Activated naive CD4-positive, alpha-beta T cell treated with anti-CD3 and anti-CD28 coated beads, Interleukin-2, amount 50 U/mL, for 16 hours (primary cell): ENCODE results near the gene KRTAP2-4.
"Not testable (repeated sequence)": the region's sequence is repeated elsewhere in the genome, so short reads cannot be mapped to it uniquely, and the experiment has no call there.

Experiments used
- DNase-seq: peaks from one replicate; pipeline ENCODE4 v3.0.0-alpha.2; 2020

KRTAP2-4 gene, protein sequence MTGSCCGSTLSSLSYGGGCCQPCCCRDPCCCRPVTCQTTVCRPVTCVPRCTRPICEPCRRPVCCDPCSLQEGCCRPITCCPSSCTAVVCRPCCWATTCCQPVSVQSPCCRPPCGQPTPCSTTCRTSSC

DNA sequence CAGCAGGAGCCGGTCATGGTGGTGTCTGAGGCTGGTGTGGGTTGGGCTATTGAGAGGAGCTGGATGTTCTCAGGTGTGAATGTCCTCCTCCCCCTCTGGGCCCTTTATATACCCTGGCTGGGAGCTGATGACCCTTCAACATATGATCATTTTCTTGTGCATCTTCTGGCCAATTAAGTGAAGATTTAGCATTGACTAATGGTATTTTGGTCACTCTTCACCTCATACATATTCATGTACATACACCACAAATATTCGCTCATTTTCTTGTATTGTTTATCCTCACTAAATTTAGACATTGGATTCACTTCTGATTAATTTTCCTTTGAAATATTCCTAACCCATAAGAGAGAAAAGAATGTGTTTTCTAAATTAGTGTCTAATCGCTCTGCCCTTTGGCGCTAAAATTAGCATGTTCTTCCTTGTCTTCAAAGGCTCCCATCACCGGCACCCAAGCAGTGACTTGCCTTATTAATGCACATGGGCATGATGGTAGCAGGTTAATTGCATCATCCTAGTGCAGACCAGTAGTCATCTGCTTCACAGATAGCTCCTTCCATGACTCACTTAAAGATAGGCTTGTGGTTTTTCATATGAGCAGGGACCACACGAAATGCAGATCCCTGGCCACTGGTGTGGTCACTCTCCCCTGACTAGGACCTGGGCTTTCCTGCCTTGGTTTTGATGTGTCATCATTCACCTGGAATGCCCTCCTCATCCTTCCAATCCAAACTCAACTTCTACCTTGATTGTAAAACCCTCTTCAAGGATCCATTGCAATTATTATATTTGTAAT lies at the start of gene KRTAP2-4:
Gene KRTAP2-4, minus strand, starts transcription at position 51 of the 796 bp plus-strand sequence. Its CDS starts 34 bp downstream, at position 17.
- DNase-seq = no peak

DNA sequence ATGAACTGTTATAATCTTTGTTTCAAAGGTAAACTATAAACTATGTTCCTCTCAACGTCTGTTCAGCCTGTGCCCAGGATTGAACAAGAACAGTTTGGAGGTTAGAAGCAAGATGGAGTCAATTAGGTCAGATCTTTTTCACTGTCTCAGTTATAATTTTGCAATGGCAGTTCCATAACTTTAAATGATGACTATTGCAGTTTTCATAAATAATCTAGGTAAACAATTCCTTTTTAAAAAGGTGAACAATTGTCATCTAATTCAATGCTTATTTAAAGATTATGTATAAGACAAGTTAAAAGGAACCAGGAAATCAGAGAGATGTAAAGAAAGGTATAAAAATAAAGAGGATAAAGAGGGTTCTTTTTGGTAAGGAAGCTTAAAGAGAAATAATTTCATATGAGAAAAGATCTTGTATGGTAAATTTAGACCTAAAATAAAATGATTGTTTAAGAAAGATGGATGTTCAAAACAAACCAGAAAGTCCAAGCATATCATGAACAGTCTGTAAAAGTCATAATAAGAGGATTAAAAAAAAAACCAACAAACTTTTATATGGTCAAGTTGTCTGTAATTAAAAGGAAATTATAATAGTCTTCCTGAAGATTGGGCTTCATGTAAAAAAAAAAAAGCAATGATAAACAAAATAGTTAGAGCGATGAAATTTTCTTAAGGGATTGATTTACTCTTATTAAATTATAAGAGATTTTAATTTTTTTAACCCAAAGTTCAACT lies 45.6 kb upstream of the KRTAP2-4 start:
- DNase-seq = no peak

DNA sequence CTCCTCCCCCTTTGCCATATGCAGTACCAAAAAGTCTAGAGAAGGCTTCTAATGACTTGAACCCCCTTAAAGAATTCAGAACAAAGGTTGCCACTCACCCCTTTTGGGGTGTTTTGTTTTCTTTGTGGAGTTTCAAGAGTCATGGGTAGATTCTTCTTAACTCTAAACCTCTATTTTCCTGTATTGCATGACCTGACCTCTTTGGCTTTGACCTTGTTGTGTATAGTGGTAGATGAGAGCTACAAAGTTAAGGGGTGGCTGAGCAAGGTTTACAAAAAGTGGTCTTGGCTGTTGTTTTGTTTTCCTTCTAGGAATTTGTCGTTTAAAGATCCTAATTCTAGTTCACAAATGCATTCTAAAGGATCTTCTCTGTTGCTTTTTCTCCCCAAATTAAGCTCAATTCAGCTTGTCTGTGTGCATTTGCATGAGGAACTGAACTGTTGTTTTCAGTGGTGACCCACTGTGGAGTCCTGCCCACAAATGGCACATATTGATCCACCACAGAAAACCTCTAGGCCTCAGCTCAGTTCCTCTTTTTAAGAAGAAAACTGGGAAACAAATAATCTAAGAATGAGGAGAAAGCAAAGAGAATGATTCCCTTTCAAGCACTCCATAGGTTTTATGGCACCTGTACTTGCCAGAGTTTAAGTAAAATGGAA lies 43.2 kb upstream of the KRTAP2-4 start:
- DNase-seq = not testable (repeated sequence)

DNA sequence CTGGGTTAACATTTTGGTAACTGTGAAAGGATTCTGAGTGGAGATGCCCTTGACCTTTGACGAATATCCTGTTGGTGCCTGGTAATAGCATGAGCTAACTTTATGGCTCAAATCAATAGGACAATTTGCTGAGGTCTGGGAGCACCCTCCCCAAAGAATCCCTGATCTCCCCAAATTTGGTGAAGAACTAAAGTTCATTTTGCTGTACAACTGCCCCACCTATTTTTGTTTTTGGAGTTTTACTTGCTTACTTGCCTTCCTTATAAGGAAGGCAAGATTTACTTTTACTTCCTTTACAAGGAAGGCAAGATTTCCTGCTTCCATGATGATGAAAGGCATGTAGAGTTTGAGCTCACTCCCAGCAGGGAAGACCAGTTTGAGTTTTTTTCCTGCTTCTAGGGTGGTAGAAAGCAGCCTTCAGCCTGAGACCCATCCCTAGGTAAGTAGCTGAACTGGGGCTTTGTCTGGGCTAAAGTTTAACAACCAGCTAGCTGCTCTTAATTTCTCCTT lies 42.3 kb upstream of the KRTAP2-4 start:
- no peak for DNase-seq

DNA sequence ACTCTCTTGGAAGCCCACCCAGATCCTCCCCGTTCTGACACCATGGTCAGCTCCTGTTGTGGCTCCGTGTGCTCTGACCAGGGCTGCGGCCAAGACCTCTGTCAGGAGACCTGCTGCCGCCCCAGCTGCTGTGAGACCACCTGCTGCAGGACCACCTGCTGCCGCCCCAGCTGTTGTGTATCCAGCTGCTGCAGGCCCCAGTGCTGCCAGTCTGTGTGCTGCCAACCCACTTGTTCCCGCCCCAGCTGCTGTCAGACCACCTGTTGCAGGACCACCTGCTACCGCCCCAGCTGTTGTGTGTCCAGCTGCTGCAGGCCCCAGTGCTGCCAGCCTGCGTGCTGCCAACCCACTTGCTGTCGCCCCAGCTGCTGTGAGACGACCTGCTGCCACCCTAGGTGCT lies 39.7 kb upstream of the KRTAP2-4 start, which contains the start of gene KRTAP4-9:
Gene KRTAP4-9, plus strand, starts transcription at position 43 of the 400 bp plus-strand sequence. Its CDS starts 0 bp downstream, at position 43.
- DNase-seq = not testable (repeated sequence)

DNA sequence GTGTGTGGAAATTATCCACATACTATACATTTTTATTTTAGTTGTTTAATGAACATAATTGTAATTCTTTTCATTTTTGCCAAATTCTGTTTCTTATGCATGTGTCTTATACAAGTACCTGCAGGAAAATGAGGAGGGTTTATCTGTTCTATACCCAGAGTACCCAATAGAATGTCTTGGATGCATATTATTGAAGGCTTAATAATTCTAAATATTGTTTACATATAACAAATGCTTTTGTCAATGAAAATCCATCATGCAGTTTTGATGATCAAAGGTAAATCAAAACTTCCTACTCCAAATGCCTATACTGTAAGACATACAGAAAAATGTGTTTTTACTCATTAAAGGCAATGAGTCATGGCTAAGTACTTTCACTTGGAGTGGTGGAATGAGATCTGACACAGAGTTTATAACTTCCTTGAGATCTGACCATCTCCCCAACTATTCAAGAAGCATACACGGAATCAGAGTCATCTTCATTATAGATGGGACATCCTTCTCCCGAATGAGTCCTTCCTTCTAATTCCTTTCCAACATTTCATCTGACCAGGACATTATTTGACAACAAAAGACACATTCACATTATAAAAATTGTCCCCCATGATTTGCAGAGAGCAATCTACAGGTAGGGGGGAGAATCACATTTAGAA lies 38.8 kb upstream of the KRTAP2-4 start:
- DNase-seq = not testable (repeated sequence)

DNA sequence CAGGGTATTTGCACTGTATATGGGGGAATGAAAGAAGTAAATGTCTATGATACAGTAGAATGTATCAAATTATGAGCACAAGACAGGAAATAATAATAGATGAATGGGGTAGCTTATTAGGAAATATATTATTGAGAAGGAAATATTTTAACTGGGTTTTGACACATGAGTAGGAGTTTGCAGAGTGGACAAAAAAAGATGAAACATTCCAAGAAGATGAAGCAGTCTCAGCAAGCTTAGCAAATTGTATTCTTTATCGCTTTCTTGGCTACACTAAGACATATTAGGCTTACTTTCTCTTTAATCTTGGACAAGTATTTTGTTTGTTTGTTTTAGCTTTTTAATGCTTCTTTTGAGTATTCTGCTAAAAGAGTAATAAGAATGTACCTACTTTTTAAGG lies 38.2 kb upstream of the KRTAP2-4 start:
- no peak for DNase-seq

DNA sequence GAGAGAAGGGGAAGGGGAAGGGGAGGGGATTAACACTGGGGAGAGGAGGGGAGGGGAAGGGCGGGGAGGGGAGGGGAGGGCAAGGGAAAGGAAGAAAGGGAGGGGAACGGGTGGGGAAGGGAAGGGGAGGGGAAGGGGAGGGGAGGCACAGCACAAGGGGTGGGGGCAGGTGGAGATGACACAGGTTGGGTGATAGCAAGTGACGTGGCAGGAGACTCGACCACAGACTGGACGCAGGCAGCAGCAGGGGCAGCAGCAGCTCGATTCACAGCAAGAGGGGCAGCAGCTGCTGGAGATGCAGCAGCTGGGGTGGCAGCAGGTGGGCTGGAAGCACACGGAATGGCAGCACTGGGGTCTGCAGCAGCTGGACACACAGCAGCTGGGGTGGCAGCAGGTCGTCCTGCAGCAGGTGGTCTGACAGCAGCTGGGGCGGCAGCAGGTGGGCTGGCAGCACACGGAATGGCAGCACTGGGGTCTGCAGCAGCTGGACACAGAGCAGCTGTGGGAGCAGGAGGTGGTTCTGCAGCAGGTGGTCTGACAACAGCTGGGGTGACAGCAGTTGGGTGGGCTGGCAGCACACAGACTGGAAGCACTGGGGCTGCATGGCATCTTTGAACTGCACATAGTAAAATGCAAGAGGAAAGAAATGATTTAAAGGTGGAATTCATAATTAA lies 36.0 kb upstream of the KRTAP2-4 start, which contains the start of gene KRTAP4-16:
Gene KRTAP4-16, minus strand, starts transcription at position 624 of the 674 bp plus-strand sequence. Its CDS starts 0 bp downstream, at position 624.
- DNase-seq = no peak

DNA sequence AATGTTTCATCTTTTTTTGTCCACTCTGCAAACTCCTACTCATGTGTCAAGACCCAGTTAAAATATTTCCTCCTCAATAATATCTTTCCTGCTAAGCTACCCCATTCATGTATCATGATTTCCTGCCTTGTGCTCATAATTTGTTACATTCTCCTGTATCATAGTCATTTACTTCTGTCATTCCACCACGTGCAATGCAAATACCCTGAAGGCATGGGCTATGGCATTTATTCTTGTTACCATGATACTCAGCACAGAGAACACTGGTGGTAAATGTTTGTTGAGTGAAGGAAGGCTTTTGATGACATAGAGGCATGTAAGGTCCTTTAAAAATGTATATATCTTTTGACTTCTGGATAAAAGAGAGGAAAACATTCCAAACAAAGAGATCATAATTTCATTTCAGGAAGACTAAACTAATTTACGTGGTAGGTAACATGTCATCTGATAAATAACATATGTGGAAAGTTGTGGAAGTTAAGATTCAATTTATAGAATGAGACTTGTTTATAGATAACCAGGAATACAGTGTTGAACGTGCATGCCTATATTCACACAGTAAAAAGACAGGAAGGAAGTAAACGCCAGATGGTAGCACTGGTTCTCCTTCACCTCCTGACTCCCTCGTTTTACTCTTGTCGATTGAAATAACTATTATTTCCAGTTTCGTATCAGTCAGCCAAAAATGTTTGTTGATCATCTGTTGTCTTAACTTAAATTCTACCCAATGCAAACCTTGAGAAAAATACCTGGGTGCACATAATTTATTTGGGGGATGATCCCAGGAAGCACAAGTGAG lies 34.2 kb upstream of the KRTAP2-4 start:
- not testable (repeated sequence) for DNase-seq

DNA sequence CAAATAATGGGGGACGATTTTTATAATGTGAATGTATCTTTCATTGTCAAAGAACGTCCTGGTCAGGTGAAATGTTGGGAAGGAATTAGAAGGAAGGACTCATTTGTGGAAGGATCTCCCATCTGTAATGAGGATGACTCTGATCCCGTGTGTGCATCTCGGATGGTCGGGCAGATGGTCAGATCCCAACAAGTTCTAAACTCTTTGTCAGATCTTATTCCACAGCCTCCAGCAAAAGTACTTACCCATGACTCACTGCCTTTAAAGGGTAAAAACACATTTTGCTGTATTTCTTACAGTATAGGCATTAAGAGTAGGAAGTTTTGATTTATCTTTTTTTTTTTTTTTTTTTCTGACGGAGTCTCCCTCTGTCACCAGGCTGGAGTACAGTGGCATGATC lies 32.8 kb upstream of the KRTAP2-4 start:
- DNase-seq = no peak

DNA sequence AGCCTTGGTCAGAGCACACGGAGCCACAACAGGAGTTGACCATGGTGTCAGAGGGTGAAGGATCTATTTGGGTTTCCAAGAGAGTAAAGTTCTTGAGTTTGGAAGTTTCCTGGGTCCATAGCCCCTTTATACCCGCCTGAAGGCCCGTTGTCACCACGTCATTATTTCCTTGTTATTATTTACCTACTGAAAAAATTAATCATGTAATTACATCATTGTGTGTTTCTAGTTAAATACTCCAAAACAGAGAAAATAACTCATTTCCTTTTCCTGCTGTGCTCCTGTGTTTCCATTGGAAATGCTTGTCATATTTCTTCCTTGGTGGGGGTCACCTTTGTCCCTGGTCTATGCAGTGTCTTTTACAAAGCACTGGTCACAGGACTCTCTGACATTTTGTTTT lies 32.4 kb upstream of the KRTAP2-4 start, which contains the start of gene KRTAP4-8:
Gene KRTAP4-8, minus strand, starts transcription at position 101 of the 400 bp plus-strand sequence. Its CDS starts 58 bp downstream, at position 43.
- DNase-seq = no peak

DNA sequence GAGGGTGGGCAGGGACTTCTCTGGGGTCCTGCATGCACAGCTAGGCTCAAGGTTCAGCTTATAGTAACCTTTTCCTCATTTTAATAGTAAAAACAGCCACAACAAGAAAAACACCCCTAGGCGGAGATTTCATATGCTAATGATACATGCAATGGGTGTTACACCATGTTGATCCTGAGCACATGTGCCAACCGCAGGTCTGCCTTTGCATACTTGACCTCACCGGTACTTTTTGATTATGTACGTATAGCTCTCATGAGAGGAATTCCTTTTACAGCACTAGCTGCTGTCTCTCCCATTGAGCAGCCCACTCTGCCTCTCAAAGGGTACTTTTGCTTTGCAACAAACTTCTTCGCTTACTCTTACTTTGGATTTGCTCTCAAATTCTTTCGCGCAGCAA lies 30.4 kb upstream of the KRTAP2-4 start:
- DNase-seq = no peak

DNA sequence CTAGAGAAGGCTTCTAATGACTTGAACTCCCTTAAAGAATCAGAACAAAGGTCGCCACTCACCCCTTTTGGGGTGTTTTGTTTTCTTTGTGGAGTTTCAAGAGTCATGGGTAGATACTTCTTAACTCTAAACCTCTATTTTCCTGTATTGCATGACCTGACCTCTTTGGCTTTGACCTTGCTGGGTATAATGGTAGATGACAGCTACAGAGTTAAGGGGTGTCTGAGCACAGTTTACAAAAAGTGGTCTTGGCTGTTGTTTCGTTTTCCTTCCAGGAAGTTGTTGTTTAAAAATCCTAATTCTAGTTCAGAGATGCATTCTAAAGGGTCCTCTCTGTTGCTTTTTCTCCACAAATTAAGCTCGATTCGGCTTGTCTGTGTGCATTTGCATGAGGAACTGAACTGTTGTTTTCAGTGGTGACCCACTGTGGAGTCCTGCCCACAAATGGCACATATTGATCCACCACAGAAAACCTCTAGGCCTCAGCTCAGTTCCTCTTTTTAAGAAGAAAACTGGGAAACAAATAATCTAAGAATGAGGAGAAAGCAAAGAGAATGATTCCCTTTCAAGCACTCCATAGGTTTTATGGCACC lies 23.2 kb upstream of the KRTAP2-4 start:
- not testable (repeated sequence) for DNase-seq

DNA sequence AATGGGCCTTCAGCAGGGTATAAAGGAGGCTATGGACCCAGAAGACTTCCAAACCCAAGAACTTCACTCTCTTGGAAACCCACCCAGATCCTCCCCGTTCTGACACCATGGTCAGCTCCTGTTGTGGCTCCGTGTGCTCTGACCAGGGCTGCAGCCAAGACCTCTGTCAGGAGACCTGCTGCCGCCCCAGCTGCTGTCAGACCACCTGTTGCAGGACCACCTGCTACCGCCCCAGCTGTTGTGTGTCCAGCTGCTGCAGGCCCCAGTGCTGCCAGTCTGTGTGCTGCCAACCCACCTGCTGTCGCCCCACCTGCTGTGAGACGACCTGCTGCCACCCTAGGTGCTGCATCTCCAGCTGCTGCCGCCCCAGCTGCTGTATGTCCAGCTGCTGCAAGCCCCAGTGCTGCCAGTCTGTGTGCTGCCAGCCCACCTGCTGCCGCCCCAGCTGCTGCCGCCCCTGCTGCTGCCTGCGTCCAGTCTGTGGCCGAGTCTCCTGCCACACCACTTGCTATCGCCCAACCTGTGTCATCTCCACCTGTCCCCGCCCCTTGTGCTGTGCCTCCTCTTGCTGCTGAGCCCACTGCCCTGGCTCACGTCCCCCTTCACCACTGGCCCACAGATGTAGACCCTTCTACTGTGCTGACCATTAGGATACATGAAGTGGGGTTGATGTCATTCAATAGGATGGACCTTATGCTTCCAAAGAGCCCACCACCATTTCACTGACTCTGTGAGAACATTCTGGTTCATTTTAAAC lies 18.6 kb upstream of the KRTAP2-4 start, which contains the start of gene KRTAP4-7:
Gene KRTAP4-7, plus strand, starts transcription at position 51 of the 757 bp plus-strand sequence. Its CDS starts 57 bp downstream, at position 108.
- not testable (repeated sequence) for DNase-seq

DNA sequence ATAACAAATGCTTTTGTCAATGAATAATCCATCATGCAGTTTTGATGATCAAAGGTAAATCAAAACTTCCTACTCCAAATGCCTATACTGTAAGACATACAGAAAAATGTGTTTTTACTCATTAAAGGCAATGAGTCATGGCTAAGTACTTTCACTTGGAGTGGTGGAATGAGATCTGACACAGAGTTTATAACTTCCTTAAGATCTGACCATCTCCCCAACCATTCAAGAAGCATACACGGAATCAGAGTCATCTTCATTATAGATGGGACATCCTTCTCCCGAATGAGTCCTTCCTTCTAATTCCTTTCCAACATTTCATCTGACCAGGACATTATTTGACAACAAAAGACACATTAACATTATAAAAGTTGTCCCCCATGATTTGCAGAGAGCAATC lies 17.7 kb upstream of the KRTAP2-4 start:
- not testable (repeated sequence) for DNase-seq

DNA sequence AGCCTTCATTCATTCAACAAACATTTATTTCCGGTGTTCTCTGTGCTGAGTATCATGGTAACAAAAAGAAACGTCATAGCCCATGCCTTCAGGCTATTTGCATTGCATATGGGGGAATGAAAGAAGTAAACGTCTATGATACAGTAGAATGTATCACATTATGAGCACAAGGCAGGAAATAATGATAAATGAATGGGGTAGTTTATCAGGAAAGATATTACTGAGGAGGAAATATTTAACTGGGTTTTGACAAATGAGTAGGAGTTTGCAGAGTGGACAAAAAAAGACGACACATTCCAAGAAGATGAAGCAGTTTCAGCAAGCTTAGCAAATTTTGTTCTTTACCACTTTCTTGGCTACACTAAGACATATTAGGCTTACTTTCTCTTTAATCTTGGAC lies 16.9 kb upstream of the KRTAP2-4 start:
- DNase-seq = no peak

DNA sequence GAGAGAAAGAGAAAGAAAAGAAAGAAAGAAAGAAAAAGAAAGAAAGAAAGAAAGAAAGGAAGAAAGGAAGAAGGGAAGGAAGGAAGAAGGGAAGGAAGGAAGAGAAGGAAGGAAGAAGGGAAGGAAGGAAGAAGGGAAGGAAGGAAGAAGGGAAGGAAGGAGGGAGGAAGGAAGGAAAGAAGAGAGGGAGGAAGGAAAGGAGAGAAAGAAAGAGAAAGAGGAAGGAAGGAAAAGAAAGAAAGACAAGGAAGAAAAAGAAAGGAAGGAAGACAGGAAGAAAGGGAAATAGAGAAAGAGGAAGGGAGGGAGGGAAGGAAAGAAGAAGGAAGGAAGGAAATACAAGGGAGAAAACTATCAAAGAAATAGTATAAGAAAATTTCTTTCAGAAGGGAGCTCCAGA lies 11.1 kb upstream of the KRTAP2-4 start:
- no peak for DNase-seq

DNA sequence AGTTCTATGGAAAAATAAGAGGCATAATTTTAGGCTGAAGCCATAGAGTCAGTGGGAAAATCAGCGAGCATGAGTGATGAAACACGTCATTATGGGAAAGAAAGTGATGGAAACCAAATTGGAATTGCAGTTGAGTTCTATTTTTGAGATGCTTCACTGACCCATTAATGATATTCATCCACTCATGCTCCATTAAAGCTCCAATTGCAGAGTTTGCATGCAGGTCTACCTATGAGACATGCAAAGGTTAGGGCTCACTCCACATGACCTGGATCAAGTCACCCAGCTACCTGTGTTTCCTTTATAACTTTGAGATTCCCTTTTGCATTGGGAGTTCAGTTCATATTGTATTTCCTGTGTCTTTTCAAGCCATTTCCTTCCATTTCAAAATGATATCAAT lies 8.0 kb upstream of the KRTAP2-4 start:
- DNase-seq = no peak
